H1 (cell line): ENCODE measurements around the gene CACUL1. TPM values are rescaled to one million over a fixed set of nuclear protein-coding genes. Genes with fewer than 3 reads are reported as not detected.

Source experiments
- CTCF ChIA-PET: fragments of 300-600 bp; sonication (Branson Sonifier 250); formaldehyde crosslinking; loops from one replicate; lab custom pipeline; 2021; ENCODE audit not compliant: partially characterized antibody; lab: Charles Lee
- POLR2A ChIA-PET: fragments of 300-600 bp; sonication (Branson Sonifier 250); formaldehyde crosslinking; loops from one replicate; lab custom pipeline; 2021; ENCODE audit warnings: inconsistent platforms; ENCODE audit not compliant: partially characterized antibody; lab: Charles Lee
- DNase-seq, 2 experiments: peaks; one replicate each; pipeline versions ENCODE4 v3.0.0 to v3.0.0-alpha.2; 2010 to 2022; ENCODE audit warnings: low spot score in 2 of 2, low read depth in 1 of 2, mixed read lengths in 1 of 2
- FAIRE-seq: peaks from 2 replicates; lab custom pipeline; 2011; peaks lifted over from hg19 to GRCh38; lab: Jason Lieb, UNC
- H2AFZ ChIP-seq: 2 replicates; pipeline ENCODE4 v1.8.1; 2012; ENCODE audit warnings: low read length, inconsistent platforms
- H2AK5ac ChIP-seq: 2 replicates; pipeline ENCODE4 v1.6.1; 2013; ENCODE audit warnings: low read depth, low read length
- H2BK120ac ChIP-seq: replicated peaks from 2 replicates; pipeline ENCODE3; 2013; ENCODE audit warnings: low read depth, low read length, inconsistent platforms
- H2BK12ac ChIP-seq: 2 replicates; pipeline ENCODE4 v1.6.1; 2013; ENCODE audit warnings: low read depth, low read length
- H2BK15ac ChIP-seq: 2 replicates; pipeline ENCODE4 v1.6.1; 2013; ENCODE audit warnings: low read length
- H2BK20ac ChIP-seq: 2 replicates; pipeline ENCODE4 v1.6.1; 2013; ENCODE audit warnings: low read length
- H2BK5ac ChIP-seq: 2 replicates; pipeline ENCODE4 v1.6.1; 2013; ENCODE audit warnings: low read depth, low read length
- H3K14ac ChIP-seq: 2 replicates; pipeline ENCODE4 v1.6.1; 2013; ENCODE audit warnings: inconsistent platforms; ENCODE audit not compliant: insufficient read length
- H3K18ac ChIP-seq: 2 replicates; pipeline ENCODE4 v1.6.1; 2013; ENCODE audit warnings: low read length; ENCODE audit errors: extremely low read depth
- H3K23ac ChIP-seq: 2 replicates; pipeline ENCODE4 v1.6.1; 2013; ENCODE audit warnings: inconsistent platforms; ENCODE audit not compliant: insufficient read length
- H3K23me2 ChIP-seq: 2 replicates; pipeline ENCODE4 v1.6.1; 2013; ENCODE audit warnings: low read depth, low read length
- H3K27ac ChIP-seq: 2 replicates; pipeline ENCODE4 v1.6.1; 2011; ENCODE audit warnings: low read depth, low read length, inconsistent platforms
- H3K27me3 ChIP-seq, 4 experiments: replicated peaks in 1 of 4; 1 replicate in 1 of 4; 2 replicates in 3 of 4; pipeline versions ENCODE4 v1.6.1 to v1.8.1; 2011 to 2013; ENCODE audit warnings: low read length in 3 of 4, mild to moderate bottlenecking in 3 of 4, inconsistent platforms in 2 of 4, mixed read lengths in 2 of 4, moderate library complexity in 1 of 4; ENCODE audit not compliant: control insufficient read depth in 3 of 4, insufficient read depth in 3 of 4; ENCODE audit errors: extremely low read depth in 1 of 4
- H3K36me3 ChIP-seq, 4 experiments: 2 replicates each; pipeline versions ENCODE4 v1.6.1 to v1.8.1; 2011 to 2013; ENCODE audit warnings: mild to moderate bottlenecking in 4 of 4, low read length in 3 of 4, moderate library complexity in 2 of 4, control low read depth in 1 of 4, inconsistent platforms in 1 of 4; ENCODE audit not compliant: insufficient read depth in 4 of 4, control insufficient read depth in 2 of 4
- H3K4ac ChIP-seq: replicated peaks from 2 replicates; pipeline ENCODE3; 2013; ENCODE audit warnings: low read length, low read depth, mixed read lengths, inconsistent platforms; ENCODE audit not compliant: insufficient read length
- H3K4me1 ChIP-seq, 4 experiments: replicated peaks in 1 of 4; 1 replicate in 1 of 4; 2 replicates in 3 of 4; pipeline versions ENCODE4 v1.6.1 to v1.8.1; 2011 to 2013; ENCODE audit warnings: low read length in 3 of 4, inconsistent platforms in 2 of 4, mixed read lengths in 1 of 4; ENCODE audit not compliant: insufficient read depth in 4 of 4, control insufficient read depth in 3 of 4
- H3K4me2 ChIP-seq, 2 experiments: 2 replicates each; pipeline versions ENCODE4 v1.6.1 to v1.8.1; 2011 to 2013; ENCODE audit warnings: low read depth in 2 of 2, low read length in 2 of 2, control low read depth in 1 of 2, inconsistent platforms in 1 of 2, mild to moderate bottlenecking in 1 of 2; ENCODE audit not compliant: insufficient read depth in 1 of 2
- H3K4me3 ChIP-seq, 4 experiments: fragments of 200-600, 300-600 bp in 1 of 4; sonication (generic), shearing (Covaris generic), sonication (Bioruptor Twin) in 1 of 4; 2 replicates each; pipeline versions ENCODE4 v1.5.1 to v1.8.1; 2011 to 2016; ENCODE audit warnings: low read length in 4 of 4, low read depth in 3 of 4, control low read depth in 2 of 4, inconsistent platforms in 2 of 4, mild to moderate bottlenecking in 2 of 4, mixed read lengths in 1 of 4, moderate library complexity in 1 of 4; ENCODE audit not compliant: insufficient read depth in 2 of 4; ENCODE audit errors: extremely low read depth in 1 of 4
- H3K56ac ChIP-seq: replicated peaks from 2 replicates; pipeline ENCODE3; 2013; ENCODE audit warnings: low read depth, mild to moderate bottlenecking, mixed read lengths, low read length, inconsistent platforms; ENCODE audit not compliant: insufficient read length
- H3K79me1 ChIP-seq: 2 replicates; pipeline ENCODE4 v1.6.1; 2013; ENCODE audit warnings: low read depth, low read length, control low read depth
- H3K79me2 ChIP-seq, 2 experiments: 2 replicates each; pipeline versions ENCODE4 v1.6.1 to v1.8.1; 2012 to 2013; ENCODE audit warnings: low read length in 2 of 2, mild to moderate bottlenecking in 2 of 2, inconsistent platforms in 1 of 2; ENCODE audit not compliant: insufficient read depth in 2 of 2, control insufficient read depth in 1 of 2
- H3K9ac ChIP-seq, 4 experiments: replicated peaks in 1 of 4; 1 replicate in 1 of 4; 2 replicates in 3 of 4; pipeline versions ENCODE4 v1.6.1 to v1.8.1; 2011 to 2013; ENCODE audit warnings: low read depth in 3 of 4, low read length in 3 of 4, control low read depth in 2 of 4, mild to moderate bottlenecking in 2 of 4, moderate library complexity in 2 of 4, inconsistent platforms in 1 of 4; ENCODE audit errors: extremely low read depth in 1 of 4
- H3K9me3 ChIP-seq, 2 experiments: 2 replicates each; pipeline versions ENCODE4 v1.6.1 to v1.8.1; 2012 to 2013; ENCODE audit warnings: mild to moderate bottlenecking in 2 of 2, moderate library complexity in 2 of 2, control low read depth in 1 of 2, inconsistent platforms in 1 of 2, low read depth in 1 of 2, low read length in 1 of 2, mixed read lengths in 1 of 2; ENCODE audit not compliant: insufficient read depth in 2 of 2
- H4K20me1 ChIP-seq, 2 experiments: replicated peaks in 1 of 2; 2 replicates each; pipeline versions ENCODE3 to v1.8.1; 2011 to 2013; ENCODE audit warnings: inconsistent platforms in 2 of 2, low read length in 2 of 2, mild to moderate bottlenecking in 1 of 2; ENCODE audit not compliant: insufficient read depth in 2 of 2, control insufficient read depth in 1 of 2
- H4K5ac ChIP-seq: 2 replicates; pipeline ENCODE4 v1.6.1; 2013; ENCODE audit warnings: low read length, low read depth, mixed read lengths, inconsistent platforms; ENCODE audit not compliant: insufficient read length
- H4K8ac ChIP-seq: 2 replicates; pipeline ENCODE4 v1.8.0; 2013; ENCODE audit warnings: mild to moderate bottlenecking, moderate library complexity, low read length, inconsistent platforms; ENCODE audit not compliant: insufficient read depth; ENCODE audit errors: extremely low read depth
- H4K91ac ChIP-seq: replicated peaks from 2 replicates; pipeline ENCODE3; 2013; ENCODE audit warnings: low read length, mixed read lengths, inconsistent platforms; ENCODE audit not compliant: insufficient read length
- BCL11A ChIP-seq, 2 experiments: IDR thresholded peaks; one replicate each; pipeline ENCODE4 v1.6.1; 2011; ENCODE audit warnings: low read depth in 2 of 2, low read length in 2 of 2, mild to moderate bottlenecking in 2 of 2
- GABPA ChIP-seq: IDR thresholded peaks from 2 replicates; pipeline ENCODE4 v1.6.1; 2011; ENCODE audit warnings: mild to moderate bottlenecking, low read length, moderate library complexity, borderline replicate concordance; ENCODE audit not compliant: insufficient read depth
- PHF8 ChIP-seq: fragments of 200-600 bp; sonication (generic); conservative IDR thresholded peaks from 2 replicates; pipeline ENCODE4 v1.7.1; 2012; ENCODE audit warnings: low read depth, mild to moderate bottlenecking, inconsistent platforms, low read length, moderate library complexity
- POLR2A ChIP-seq, 2 experiments: IDR thresholded peaks; 1 replicate in 1 of 2; 2 replicates in 1 of 2; pipeline ENCODE4 v1.6.1; 2011; ENCODE audit warnings: low read depth in 2 of 2, low read length in 2 of 2, mild to moderate bottlenecking in 2 of 2; ENCODE audit errors: control extremely low read depth in 1 of 2
- RNF2 ChIP-seq: fragments of 200-900, 300-1000 bp; sonication (generic); IDR thresholded peaks from 2 replicates; pipeline ENCODE4 v1.7.1; 2016; ENCODE audit warnings: borderline replicate concordance, low read depth, mild to moderate bottlenecking, antibody characterized with exemption, low read length; ENCODE audit not compliant: poor library complexity, severe bottlenecking; ENCODE audit errors: missing control alignments
- RXRA ChIP-seq: IDR thresholded peaks from 2 replicates; pipeline ENCODE4 v1.6.1; 2011; ENCODE audit warnings: low read depth, mild to moderate bottlenecking, low read length, moderate library complexity; ENCODE audit not compliant: insufficient read depth
- SUZ12 ChIP-seq: fragments of 200-600 bp; sonication (generic); IDR thresholded peaks from 2 replicates; pipeline ENCODE4 v1.6.1; 2012; ENCODE audit warnings: mild to moderate bottlenecking, inconsistent platforms, low read length, moderate library complexity, mixed read lengths
- TAF7 ChIP-seq: optimal IDR thresholded peaks from 2 replicates; pipeline ENCODE3; 2011; ENCODE audit warnings: low read depth, mild to moderate bottlenecking, inconsistent platforms, low read length, moderate library complexity, borderline replicate concordance
- TCF12 ChIP-seq: IDR thresholded peaks from 2 replicates; pipeline ENCODE4 v1.6.1; 2011; ENCODE audit warnings: low read depth, mild to moderate bottlenecking, low read length
- WGBS, 2 experiments: shearing (Covaris generic) in 1 of 2; methylation state at CpG; one replicate each; pipeline versions ENCODE4 v1.1.6 to v1.1.7; 2013 to 2015; ENCODE audit warnings: low lambda C conversion rate in 2 of 2, mixed read lengths in 2 of 2, inconsistent platforms in 1 of 2, low coverage in 1 of 2, missing lambda C conversion rate in 1 of 2; ENCODE audit not compliant: insufficient replicate concordance in 2 of 2, insufficient coverage in 1 of 2, insufficient read length in 1 of 2; ENCODE audit errors: extremely low coverage in 1 of 2, missing lambda C conversion rate in 1 of 2; 5-methylcytosine and 5-hydroxymethylcytosine counted together
- polyA plus RNA-seq, 7 experiments: library from polyadenylated mRNA; depleted of rRNA in 3 of 7; stranded (reverse) in 5 of 7; unstranded in 2 of 7; fragments of >200 nt in 5 of 7; fragments of 200-250 nt in 2 of 7; gene quantifications; 1 replicate in 5 of 7; 2 replicates in 1 of 7; 4 replicates in 1 of 7; pipeline versions ENCODE4 v1.2.1 to v1.2.3, GENCODE V29; 2011 to 2013; ENCODE audit warnings: missing spikeins in 2 of 7, mixed read lengths in 2 of 7
- total RNA-seq: library from RNA; stranded (reverse); fragmentation: NEBNext Ultra II Directional; extraction: Animal tissue kit (Norgen Biotek cat#: 25700); gene quantifications from 2 replicates; pipeline ENCODE4 v1.2.1, GENCODE V29; 2021
- TF ChIP-seq, protein P1 (sequence below): IDR thresholded peaks from 2 replicates; pipeline ENCODE4 v1.6.1; 2012; ENCODE audit warnings: inconsistent platforms
- TF ChIP-seq, protein P2 (sequence below): IDR thresholded peaks from 2 replicates; pipeline ENCODE4 v1.6.1; 2012; ENCODE audit warnings: low read length, inconsistent platforms

Gene CACUL1
- total and polyA plus RNA-seq, 2 of the 8 experiments (the other 6 are each of a cell fraction or from before 2014, with no cell fraction given) = 6.5 to 34.2 TPM

DNA sequence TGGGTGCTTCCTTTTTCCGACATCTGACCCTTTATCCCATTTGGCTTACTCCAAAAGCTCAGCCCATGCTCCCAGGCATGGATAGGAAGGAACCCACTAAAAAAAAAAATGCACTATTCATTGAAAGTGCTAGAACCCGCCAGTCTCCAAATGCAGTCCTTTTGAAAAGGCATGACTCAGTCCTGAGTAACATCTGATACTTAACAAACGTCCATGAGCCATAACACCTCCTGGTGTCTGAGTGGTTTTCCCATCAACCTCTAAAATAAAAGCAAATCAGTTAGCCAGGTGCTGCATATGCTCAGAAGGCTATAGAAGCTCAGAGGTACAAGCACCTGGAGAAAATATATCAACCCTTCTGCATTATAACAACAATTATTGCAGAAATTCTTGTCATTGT lies 45.0 kb upstream of the CACUL1 start:
- H3K79me1 ChIP-seq = no peaks in the 10 kb centered on the region
- no peak overlapping the region for H2BK5ac ChIP-seq
- 82% methylated on average over 3 of the region's 3 CpGs; no CpG with 5 or more reads in 1 of the 2 experiments for WGBS, 2 experiments
- H3K14ac ChIP-seq = no peak overlapping the region
- H2AK5ac ChIP-seq = no peak overlapping the region
- H3K23me2 ChIP-seq = no peaks in the 10 kb centered on the region
- H3K4ac ChIP-seq = no peak overlapping the region
- H2BK120ac ChIP-seq = no peak overlapping the region
- no peak overlapping the region for H3K4me2 ChIP-seq
- H3K4me1 ChIP-seq = no peaks in the 10 kb centered on the region
- DNase-seq (no peak), FAIRE-seq (no peak)
- H4K8ac ChIP-seq = no peak overlapping the region
- no peaks in the 10 kb centered on the region for H4K20me1 ChIP-seq
- H3K56ac ChIP-seq = no peak overlapping the region
- H3K36me3 ChIP-seq = no peaks in the 10 kb centered on the region
- no peak overlapping the region for H4K91ac ChIP-seq
- H2BK20ac ChIP-seq = no peak overlapping the region
- H4K5ac ChIP-seq = no peak overlapping the region
- H3K9me3 ChIP-seq = no peaks in the 10 kb centered on the region
- H3K4me3 ChIP-seq = no peak overlapping the region
- no peak overlapping the region for H3K9ac ChIP-seq
- no peaks in the 10 kb centered on the region for H3K27me3 ChIP-seq
- no peak overlapping the region for H3K27ac ChIP-seq
- no peak overlapping the region for H2BK15ac ChIP-seq
- POLR2A ChIA-PET = interaction anchor here (1.8 kb wide), 1 partner anchor 45 kb away, joined by 4 read pairs; the partner anchor contains the start of gene CACUL1
- no peak overlapping the region for H3K23ac ChIP-seq
- no peak overlapping the region for H2AFZ ChIP-seq
- CTCF ChIA-PET = interaction anchor here (1.3 to 4.4 kb wide), 2 partner anchors 41 to 232 kb away, joined by 3 to 29 read pairs; no protein-coding TSS in a partner anchor
- H2BK12ac ChIP-seq = no peak overlapping the region
- no peaks in the 10 kb centered on the region for H3K79me2 ChIP-seq
- H3K18ac ChIP-seq = no peak overlapping the region
- TF ChIP-seq TCF12 (no peak), GABPA (no peak), RNF2 (no peak), SUZ12 (no peak), POLR2A (IDR thresholded peaks at IDR 0.05; ENCODE audit: control extremely low read depth in 1 of 2, low read depth in 2 of 2, low read length in 2 of 2) (no peak), RXRA (no peak), BCL11A (IDR thresholded peaks at IDR 0.05; ENCODE audit: low read depth in 2 of 2, low read length in 2 of 2) (no peak), TAF7 (no peak), PHF8 (no peak)
- TF ChIP-seq, protein P1, sequence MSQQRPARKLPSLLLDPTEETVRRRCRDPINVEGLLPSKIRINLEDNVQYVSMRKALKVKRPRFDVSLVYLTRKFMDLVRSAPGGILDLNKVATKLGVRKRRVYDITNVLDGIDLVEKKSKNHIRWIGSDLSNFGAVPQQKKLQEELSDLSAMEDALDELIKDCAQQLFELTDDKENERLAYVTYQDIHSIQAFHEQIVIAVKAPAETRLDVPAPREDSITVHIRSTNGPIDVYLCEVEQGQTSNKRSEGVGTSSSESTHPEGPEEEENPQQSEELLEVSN = no peak
- TF ChIP-seq, protein P2, sequence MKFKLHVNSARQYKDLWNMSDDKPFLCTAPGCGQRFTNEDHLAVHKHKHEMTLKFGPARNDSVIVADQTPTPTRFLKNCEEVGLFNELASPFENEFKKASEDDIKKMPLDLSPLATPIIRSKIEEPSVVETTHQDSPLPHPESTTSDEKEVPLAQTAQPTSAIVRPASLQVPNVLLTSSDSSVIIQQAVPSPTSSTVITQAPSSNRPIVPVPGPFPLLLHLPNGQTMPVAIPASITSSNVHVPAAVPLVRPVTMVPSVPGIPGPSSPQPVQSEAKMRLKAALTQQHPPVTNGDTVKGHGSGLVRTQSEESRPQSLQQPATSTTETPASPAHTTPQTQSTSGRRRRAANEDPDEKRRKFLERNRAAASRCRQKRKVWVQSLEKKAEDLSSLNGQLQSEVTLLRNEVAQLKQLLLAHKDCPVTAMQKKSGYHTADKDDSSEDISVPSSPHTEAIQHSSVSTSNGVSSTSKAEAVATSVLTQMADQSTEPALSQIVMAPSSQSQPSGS = no peak
